Karpas-422 (cell line): ENCODE measurements around the gene LPCAT1. TPM values are rescaled to one million over a fixed set of nuclear protein-coding genes. Genes with fewer than 3 reads are reported as not detected.

Experiments
- DNase-seq: peaks from one replicate; pipeline ENCODE4 v3.0.0-alpha.2; 2015
- H2AFZ ChIP-seq: fragments of 200-600 bp; sonication (generic); 2 replicates; pipeline ENCODE4 v1.6.1; 2014; ENCODE audit warnings: antibody characterized with exemption, low read length, mixed read lengths
- H3K27ac ChIP-seq: fragments of 200-600 bp; sonication (generic); 2 replicates; pipeline ENCODE4 v1.5.1; 2014; ENCODE audit warnings: mild to moderate bottlenecking, low read length, moderate library complexity
- H3K27me3 ChIP-seq: fragments of 200-600 bp; sonication (generic); 2 replicates; pipeline ENCODE4 v1.6.1; 2014; ENCODE audit warnings: low read length, mixed read lengths
- H3K36me3 ChIP-seq: fragments of 200-600 bp; sonication (generic); 2 replicates; pipeline ENCODE4 v1.6.1; 2014; ENCODE audit warnings: low read length, mixed read lengths; ENCODE audit not compliant: insufficient read depth
- H3K4me1 ChIP-seq: fragments of 200-600 bp; sonication (generic); 2 replicates; pipeline ENCODE4 v1.6.1; 2014; ENCODE audit warnings: mild to moderate bottlenecking, low read length, mixed read lengths
- H3K4me2 ChIP-seq: fragments of 200-600 bp; sonication (generic); 2 replicates; pipeline ENCODE4 v1.6.1; 2014; ENCODE audit warnings: low read length, low read depth, mild to moderate bottlenecking; ENCODE audit not compliant: poor library complexity, severe bottlenecking
- H3K4me3 ChIP-seq: fragments of 200-600 bp; sonication (generic); 2 replicates; pipeline ENCODE4 v1.5.1; 2014; ENCODE audit warnings: mild to moderate bottlenecking, antibody characterized with exemption, low read length, mixed read lengths
- H3K79me2 ChIP-seq: fragments of 200-600 bp; sonication (generic); 2 replicates; pipeline ENCODE4 v1.6.1; 2014; ENCODE audit warnings: mild to moderate bottlenecking, low read length, mixed read lengths
- H3K9ac ChIP-seq: fragments of 200-600 bp; sonication (generic); 2 replicates; pipeline ENCODE4 v1.6.0; 2014; ENCODE audit warnings: low read length
- H3K9me2 ChIP-seq: fragments of 200-600 bp; sonication (generic), shearing (Covaris generic); replicated peaks from 2 replicates; pipeline ENCODE4 v1.6.0; 2014; ENCODE audit warnings: mild to moderate bottlenecking, low read length, moderate library complexity; ENCODE audit not compliant: insufficient read depth
- H3K9me3 ChIP-seq: fragments of 300-700, 200-600 bp; sonication (generic); 2 replicates; pipeline ENCODE4 v1.6.1; 2014; ENCODE audit warnings: low read length, mixed read lengths
- H4K20me1 ChIP-seq: fragments of 200-600 bp; sonication (generic); 2 replicates; pipeline ENCODE4 v1.6.1; 2014; ENCODE audit warnings: mild to moderate bottlenecking, antibody characterized with exemption, low read length, low read depth; ENCODE audit not compliant: insufficient read depth
- total RNA-seq: library from RNA; depleted of rRNA; stranded (reverse); fragments of >200 nt; shearing (Covaris generic); gene quantifications from 2 replicates; pipeline ENCODE4 v1.2.3, GENCODE V29; 2014; ENCODE audit warnings: low replicate concordance

Gene LPCAT1
- total RNA-seq, 1 experiment from 2014 or later = 115 TPM

DNA sequence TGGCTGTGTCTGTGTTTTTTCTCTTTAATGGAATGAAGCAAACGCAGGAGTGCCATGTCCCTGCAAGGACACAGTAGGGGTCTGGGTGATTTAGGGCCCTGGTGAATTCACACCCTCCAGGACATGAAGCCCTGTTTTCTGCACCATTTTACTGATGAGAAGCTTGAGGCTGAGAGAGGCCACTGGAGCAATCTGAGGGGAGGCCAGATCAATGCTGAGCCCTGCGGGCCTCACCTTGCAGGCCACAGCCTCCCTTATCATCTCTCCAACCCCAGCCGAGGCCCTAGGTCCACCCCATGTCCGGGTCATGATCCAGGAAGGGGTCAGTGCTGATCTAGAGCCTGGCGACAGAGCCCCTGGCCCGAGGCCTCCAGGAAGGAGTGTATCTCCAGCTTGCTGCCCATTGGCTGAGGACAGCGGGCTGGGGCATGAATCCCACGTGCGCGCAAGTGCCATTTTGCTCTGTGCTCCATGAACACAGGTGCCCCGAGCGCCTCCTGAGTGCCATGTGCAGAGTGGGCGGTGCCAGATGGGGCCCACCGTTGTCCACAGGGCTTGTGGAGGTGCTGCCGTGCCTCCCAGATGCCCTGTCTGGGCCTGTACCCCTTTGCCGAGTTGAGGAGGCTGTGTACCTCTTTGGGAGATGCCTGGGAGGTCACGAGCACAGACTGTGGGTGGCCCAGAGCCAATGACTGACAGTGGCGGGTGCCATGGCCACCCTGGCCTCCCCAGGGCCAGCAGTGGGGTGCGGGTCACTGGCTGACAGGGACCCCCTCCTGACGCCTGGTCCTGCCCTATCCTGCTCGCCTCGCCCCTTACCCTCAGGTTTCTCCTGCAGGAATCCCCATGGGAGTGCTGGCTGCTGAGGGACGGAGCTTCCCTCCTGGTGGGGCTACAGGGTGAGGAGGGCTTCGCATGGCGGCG is 32.3 kb upstream of the LPCAT1 start:
- H2AFZ ChIP-seq = no peak overlapping the region
- no peak overlapping the region for H3K4me2 ChIP-seq
- no peaks in the 10 kb centered on the region for H3K36me3 ChIP-seq
- H3K79me2 ChIP-seq = no peaks in the 10 kb centered on the region
- DNase-seq = no peak
- H3K9ac ChIP-seq = no peak overlapping the region
- no peaks in the 10 kb centered on the region for H3K9me2 ChIP-seq
- H4K20me1 ChIP-seq = no peaks in the 10 kb centered on the region
- no peaks in the 10 kb centered on the region for H3K9me3 ChIP-seq
- H3K27me3 ChIP-seq = no peaks in the 10 kb centered on the region
- no peak overlapping the region for H3K27ac ChIP-seq
- H3K4me3 ChIP-seq = no peak overlapping the region
- H3K4me1 ChIP-seq = no peaks in the 10 kb centered on the region

DNA sequence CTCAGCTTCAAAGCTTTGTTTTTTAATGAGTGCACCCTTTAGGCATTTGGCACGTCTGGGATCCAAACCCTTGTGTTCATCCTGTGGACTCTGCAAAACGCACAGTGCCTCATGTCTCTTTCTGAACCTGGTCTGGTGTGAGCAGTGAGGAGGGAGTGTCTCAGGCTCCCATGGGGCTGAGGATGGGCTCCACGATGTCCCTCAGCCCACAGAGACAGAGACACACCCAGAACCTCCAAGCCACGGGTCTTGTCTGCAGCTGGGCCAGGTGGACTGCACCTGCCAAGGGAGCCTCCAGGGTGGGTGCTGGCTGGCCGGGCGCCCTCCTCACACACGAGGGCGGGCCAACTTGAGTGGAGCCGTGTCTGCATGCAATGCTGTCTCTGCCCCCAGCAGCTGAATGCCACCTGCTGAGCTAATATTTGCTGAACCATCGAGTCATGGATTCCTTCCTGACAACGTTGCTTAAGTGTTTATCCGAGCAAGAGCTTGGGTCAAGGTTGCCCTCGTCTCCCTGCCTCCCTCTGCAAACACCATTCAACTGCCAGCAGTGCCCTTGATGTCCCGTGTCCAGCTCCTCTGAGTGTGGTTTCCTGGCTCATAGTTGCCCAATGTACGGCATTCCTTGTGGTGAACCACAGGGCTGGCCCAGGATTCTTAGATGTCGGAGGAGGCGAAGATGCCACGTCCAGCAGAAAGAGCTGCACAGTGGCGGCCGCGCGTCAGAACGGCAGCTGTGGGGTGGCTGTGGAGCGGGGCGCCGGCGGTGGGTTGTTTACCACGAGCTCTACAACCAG is 31.4 kb upstream of the LPCAT1 start:
- H3K9me2 ChIP-seq = no peaks in the 10 kb centered on the region
- H3K36me3 ChIP-seq = no peaks in the 10 kb centered on the region
- H3K9ac ChIP-seq = no peak overlapping the region
- no peaks in the 10 kb centered on the region for H3K4me1 ChIP-seq
- H3K27ac ChIP-seq = no peak overlapping the region
- no peak overlapping the region for H3K4me2 ChIP-seq
- no peak for DNase-seq
- no peak overlapping the region for H3K4me3 ChIP-seq
- no peaks in the 10 kb centered on the region for H3K9me3 ChIP-seq
- no peaks in the 10 kb centered on the region for H3K79me2 ChIP-seq
- H3K27me3 ChIP-seq = no peaks in the 10 kb centered on the region
- H4K20me1 ChIP-seq = no peaks in the 10 kb centered on the region
- H2AFZ ChIP-seq = no peak overlapping the region

DNA sequence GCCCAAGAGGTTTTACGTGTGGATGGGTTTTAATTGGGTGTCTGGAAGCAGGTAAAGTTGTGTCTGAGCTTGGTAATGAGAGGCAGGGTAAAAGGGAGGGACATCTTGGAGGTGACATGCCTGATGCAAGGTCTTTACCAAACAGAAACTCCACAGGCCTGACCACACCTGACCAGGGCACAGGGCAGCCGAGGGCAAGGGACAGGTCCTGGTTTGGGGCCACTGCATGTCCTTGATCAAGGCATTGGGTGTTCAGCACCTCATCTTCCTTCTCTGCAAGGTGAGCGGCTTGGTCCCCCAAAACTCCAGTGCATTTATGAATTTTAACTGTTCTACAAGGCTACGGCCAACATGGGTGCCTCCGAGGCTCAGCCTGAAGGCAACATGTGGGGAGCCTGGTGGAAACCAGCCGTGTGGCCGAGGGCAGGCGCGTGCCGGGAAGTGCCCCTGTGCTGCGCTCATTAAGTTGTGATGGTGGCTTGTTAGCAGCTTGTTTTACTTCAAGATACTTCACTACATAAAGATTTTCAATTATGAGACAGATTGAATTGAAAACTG is 30.7 kb upstream of the LPCAT1 start:
- Histone ChIP-seq H3K4me1 (no peaks in the 10 kb centered on the region), H4K20me1 (no peaks in the 10 kb centered on the region), H3K9ac (no peak overlapping the region), H3K9me3 (no peaks in the 10 kb centered on the region), H3K4me3 (no peak overlapping the region), H3K27me3 (no peaks in the 10 kb centered on the region), H3K36me3 (no peaks in the 10 kb centered on the region), H2AFZ (no peak overlapping the region), H3K79me2 (no peaks in the 10 kb centered on the region), H3K9me2 (no peaks in the 10 kb centered on the region), H3K27ac (no peak overlapping the region), H3K4me2 (no peak overlapping the region)
- DNase-seq = no peak

DNA sequence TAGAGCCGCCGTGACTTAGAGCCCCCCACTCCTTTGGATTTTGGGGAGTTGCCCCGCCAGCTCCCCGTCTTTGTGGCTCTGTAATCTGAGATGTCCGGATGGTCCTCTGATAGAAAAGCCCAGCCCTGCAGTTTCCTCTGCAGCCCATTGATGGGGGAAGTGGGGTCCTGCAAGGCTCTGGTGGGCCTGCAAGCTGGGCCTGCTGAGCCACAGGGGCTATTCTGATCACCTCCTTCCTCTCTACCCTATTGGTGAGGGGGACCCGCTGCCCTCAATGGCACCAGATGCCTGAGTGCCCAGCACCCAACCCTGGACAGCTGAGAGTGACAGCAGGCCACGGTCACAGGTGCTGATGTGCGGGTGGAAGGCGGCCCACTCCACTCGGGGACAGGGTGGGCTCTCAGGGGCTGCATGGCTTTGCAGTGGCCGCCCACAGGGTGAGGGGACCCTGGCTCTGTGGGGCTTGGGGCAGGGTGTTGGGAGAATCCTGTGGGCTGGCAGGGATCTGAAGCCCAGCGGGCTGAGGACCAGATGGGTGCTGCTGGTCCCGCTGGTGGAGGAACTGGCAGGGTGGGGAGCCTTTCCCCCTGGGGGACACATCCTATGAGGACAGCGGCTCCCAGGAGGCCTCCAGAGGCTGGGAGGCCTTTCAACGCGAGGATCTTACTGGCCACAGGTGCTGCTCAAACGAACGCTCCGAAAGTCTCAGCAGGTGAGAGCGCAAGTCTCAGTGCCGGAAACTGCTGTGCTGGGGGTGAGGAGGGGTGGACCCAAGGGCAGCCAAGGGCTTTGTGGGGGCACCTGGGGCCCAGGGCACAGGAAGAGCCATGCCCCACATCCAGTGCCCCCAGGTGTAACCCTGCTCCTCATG is 30.0 kb upstream of the LPCAT1 start:
- Histone ChIP-seq H4K20me1 (no peaks in the 10 kb centered on the region), H3K36me3 (no peaks in the 10 kb centered on the region), H3K9ac (no peak overlapping the region), H3K9me2 (no peaks in the 10 kb centered on the region), H3K27me3 (no peaks in the 10 kb centered on the region), H2AFZ (no peak overlapping the region), H3K27ac (no peak overlapping the region), H3K4me1 (no peaks in the 10 kb centered on the region), H3K4me2 (no peak overlapping the region), H3K9me3 (no peaks in the 10 kb centered on the region), H3K4me3 (no peak overlapping the region), H3K79me2 (no peaks in the 10 kb centered on the region)
- no peak for DNase-seq

DNA sequence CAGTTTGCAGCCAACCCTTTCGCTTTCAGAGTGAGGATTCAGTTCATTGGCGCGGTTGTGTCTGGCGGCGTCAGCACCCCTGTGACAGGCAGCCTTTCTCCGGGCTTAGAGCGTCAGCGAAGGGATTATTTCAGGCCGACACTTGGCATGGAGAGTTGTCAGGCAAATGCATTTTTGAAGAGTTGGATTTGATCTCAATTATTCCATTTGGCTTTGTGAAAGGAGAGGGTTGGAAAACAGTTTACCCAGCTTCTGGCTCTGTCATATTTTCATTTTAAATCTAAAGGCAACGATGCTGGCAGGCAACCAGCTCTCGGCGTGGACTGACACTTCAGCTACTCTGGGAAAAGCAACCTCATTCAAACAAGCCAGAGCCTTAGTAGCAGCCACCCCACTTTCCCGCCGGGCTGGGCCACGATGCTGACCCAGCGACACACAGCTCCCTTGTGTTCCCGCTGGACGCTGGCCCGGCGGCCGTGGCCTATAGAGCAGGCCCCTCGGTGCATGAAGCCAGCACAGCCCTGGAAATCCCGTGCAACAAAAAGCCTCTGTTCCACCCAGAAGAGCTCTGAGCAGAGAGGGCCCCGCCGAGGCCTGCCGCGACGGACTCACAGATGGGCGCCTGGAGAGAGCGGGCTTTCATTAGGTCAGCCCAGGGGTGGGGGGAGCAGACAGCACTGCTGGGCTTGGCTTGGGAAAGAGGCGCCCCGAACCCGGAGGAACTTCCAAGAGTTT is 28.9 kb upstream of the LPCAT1 start:
- no peak for DNase-seq
- H3K4me3 ChIP-seq = no peak overlapping the region
- H3K9me2 ChIP-seq = no peaks in the 10 kb centered on the region
- H4K20me1 ChIP-seq = no peaks in the 10 kb centered on the region
- H3K4me2 ChIP-seq = no peak overlapping the region
- no peaks in the 10 kb centered on the region for H3K36me3 ChIP-seq
- no peak overlapping the region for H3K9ac ChIP-seq
- no peak overlapping the region for H2AFZ ChIP-seq
- H3K9me3 ChIP-seq = no peaks in the 10 kb centered on the region
- no peak overlapping the region for H3K27ac ChIP-seq
- no peaks in the 10 kb centered on the region for H3K4me1 ChIP-seq
- H3K79me2 ChIP-seq = no peaks in the 10 kb centered on the region
- H3K27me3 ChIP-seq = no peaks in the 10 kb centered on the region

DNA sequence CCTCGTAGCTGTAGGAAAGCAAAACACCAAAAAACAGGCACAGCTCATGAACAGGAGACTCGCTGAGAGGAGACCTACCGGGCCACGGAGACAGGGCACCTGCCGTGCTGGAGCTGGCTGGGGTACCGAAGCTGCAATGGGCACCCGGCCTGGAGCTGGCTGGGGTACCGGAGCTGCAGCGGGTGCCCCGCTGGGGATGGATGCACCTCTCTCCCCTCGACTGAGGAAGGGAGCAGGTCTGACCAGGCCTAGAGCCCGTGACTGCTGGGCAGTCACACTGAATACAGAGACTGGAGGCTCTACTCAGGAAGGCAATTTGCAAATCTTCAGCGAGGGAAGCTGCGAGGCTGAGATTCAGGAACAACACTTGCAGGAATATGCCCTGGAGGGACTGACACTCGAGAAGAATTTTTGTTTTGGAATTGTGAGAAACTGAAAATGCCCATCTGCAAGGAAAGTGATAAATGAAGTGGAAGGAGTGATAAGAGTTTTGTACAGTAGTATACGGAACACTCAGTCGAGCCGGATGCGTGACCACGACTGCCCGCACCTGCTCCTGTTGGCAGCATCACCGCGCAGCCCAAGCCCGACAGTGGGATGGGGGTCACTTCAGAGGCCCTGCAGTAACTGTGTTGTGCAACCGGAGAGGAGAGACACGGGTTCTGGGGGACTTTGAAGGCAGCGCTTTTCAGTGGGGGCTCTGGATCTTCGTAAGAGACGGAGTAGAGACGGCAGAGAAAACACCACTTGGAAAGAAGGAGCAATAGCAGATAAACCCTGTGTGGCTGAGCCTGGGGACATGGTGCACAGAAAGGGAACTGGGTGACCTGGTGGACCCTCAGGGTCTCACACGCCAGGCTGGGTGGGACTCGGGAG is 27.9 kb upstream of the LPCAT1 start:
- H2AFZ ChIP-seq = no peak overlapping the region
- no peak overlapping the region for H3K27ac ChIP-seq
- no peaks in the 10 kb centered on the region for H3K4me1 ChIP-seq
- no peak for DNase-seq
- H3K27me3 ChIP-seq = no peaks in the 10 kb centered on the region
- H3K4me3 ChIP-seq = no peak overlapping the region
- H3K4me2 ChIP-seq = no peak overlapping the region
- H4K20me1 ChIP-seq = no peaks in the 10 kb centered on the region
- no peaks in the 10 kb centered on the region for H3K9me2 ChIP-seq
- H3K36me3 ChIP-seq = no peaks in the 10 kb centered on the region
- H3K79me2 ChIP-seq = no peaks in the 10 kb centered on the region
- no peaks in the 10 kb centered on the region for H3K9me3 ChIP-seq
- no peak overlapping the region for H3K9ac ChIP-seq
